ENCODE data around the gene CBX3.
"Not testable (repeated sequence)": the region's sequence is repeated elsewhere in the genome, so short reads cannot be mapped to it uniquely, and the experiment has no call there.

The CBX3 gene

DNA sequence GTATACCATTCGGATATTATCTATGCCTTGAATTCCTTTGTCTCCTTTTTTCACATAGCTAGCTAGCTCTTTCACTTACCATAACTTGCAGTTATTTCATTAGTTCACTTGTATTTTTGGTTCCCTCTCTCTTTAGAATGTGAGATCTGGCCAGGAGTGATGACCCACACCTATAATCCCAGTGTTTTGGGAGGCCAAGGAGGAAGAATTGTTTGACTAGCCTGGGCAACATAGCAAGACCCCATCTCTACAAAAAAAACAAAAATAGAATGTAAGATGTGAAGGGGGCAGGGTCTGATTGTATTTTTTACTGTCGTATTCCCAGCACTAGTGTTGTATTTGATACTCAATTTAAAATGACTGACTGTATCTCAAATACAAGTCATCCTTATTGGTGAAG, 29.9 kb upstream of the CBX3 start:
- DNase-seq, result no peak

- no peak for DNase-seq
These were observed 29.5 kb upstream of the CBX3 start for GRCh38 chr7:26172048-26172447.

GRCh38 chr7:26175903-26176302, 25.6 kb upstream of the CBX3 start:
- not testable (repeated sequence) for DNase-seq

DNA sequence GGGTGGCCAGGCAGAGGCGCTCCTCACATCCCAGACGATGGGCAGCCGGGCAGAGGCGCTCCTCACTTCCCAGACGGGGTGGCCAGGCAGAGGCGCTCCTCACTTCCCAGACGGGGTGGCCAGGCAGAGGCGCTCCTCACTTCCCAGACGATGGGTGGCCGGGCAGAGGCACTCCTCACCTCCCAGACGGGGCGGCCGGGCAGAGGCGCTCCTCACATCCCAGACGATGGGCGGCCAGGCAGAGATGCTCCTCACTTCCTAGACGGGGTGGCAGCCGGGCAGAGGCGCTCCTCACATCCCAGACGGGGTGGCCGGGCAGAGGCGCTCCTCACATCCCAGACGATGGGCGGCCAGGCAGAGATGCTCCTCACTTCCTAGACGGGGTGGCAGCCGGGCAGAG, 24.8 kb upstream of the CBX3 start:
- DNase-seq, result not testable (repeated sequence)

GRCh38 chr7:26177269-26177668, 24.3 kb upstream of the CBX3 start:
- not testable (repeated sequence) for DNase-seq

GRCh38 chr7:26178272-26178960, 23.1 kb upstream of the CBX3 start:
- DNase-seq, result no peak

GRCh38 chr7:26179422-26179821, 22.1 kb upstream of the CBX3 start:
- no peak for DNase-seq

DNA sequence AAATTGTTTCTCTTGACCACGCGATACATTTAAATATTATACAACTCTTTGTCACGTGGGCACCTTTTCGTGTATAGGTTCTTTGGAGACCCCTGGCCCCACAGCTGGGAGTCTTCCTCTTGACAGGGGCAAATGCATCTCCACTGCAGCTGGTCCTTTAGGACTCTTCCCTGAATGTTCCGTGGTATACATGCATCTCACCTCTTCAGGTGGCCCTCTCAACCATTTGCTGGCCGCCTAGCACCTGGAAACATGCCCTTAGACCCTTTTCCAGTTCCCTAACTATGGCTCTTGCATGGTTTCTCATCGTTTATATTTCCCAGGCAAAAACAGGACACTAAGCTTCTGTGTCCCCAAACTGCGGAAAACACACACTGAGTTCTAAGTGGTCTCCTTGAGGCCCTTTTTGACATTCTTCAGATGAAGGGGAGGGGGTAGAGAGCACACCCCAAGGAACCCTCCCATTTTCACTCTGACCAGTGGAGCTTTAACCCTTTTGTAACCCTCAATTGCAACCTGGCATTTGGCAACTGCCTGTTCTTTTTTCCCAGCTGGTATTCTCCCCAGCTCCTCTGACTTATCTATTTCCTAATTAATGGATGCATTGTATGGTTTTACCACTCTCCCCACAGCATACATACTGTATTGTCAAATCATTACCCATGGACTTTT, 21.6 kb upstream of the CBX3 start:
- no peak for DNase-seq

DNA sequence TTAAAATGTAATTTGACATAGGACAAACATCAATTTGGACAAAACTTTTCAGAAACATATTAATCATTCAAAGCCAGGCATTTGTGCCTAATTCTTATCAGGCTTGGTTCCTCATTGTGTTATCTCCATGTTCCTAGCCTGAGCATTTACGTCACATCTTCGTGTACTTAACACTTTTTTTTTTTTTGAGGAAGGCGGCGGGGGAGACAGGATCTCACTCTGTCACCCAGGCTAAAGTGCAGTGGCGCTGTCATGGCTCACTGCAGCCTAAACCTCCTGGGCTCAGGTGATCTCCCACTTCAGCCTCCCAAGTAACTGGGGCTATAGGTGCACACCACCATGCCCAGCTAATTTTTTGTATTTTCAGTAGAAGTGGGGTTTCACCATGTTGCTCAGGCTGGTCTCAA, 20.8 kb upstream of the CBX3 start:
- DNase-seq, result no peak

DNA sequence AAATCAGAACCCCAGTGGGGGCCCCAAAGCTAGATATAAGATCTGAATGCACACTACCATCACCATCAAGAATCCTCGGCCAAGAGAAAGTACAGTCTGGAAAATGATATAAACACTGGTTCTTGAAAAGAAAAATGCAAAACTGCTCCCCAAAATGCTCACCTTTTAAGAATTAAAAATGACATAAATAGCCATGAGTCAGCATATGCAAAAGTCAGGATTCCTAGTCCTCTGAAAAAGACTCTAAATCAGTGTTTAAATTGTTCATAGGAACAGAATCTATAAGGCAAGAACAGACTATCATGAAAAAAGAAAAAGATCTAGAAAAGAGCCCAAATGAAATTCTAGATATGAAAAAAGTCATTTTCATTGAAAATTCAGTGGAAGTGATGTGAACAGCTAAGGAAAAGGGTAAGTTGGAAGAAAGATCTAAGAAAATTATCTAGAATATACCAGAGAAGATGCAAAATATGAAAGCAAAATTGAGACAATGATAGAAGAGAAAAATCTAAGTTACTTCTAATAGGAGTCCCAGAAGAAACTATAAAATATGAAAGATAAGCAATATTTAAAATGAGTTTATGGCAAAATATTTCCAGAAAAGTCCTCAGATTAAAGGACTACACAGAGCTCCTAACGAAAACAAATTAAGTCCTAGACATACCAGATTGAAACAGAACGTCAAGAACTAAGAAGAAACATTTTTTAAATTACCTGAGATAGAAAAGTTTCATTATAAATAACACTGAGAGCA, 19.9 kb upstream of the CBX3 start:
- no peak for DNase-seq

DNA sequence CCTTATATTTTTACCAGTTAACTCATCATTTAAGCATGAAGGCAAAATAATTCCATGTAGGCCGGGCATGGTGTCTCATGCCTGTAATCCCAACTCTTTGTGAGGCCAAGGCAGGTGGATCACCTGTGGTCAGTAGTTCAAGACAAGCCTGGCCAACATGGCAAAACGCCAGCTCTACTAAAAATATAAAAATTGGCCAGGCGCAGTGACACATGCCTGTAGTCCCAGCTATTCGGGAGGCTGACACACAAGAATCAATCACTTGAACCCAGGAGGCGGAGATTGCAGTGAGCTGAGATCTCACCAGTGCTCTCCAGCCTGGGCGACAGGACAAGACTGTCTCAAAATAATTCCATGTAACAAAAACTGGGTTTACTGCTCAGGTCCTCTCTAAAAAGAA, 19.3 kb upstream of the CBX3 start:
- no peak for DNase-seq

GRCh38 chr7:26182706-26183105, 18.8 kb upstream of the CBX3 start:
- no peak for DNase-seq

GRCh38 chr7:26183545-26184280, 17.8 kb upstream of the CBX3 start:
- DNase-seq, result no peak

DNA sequence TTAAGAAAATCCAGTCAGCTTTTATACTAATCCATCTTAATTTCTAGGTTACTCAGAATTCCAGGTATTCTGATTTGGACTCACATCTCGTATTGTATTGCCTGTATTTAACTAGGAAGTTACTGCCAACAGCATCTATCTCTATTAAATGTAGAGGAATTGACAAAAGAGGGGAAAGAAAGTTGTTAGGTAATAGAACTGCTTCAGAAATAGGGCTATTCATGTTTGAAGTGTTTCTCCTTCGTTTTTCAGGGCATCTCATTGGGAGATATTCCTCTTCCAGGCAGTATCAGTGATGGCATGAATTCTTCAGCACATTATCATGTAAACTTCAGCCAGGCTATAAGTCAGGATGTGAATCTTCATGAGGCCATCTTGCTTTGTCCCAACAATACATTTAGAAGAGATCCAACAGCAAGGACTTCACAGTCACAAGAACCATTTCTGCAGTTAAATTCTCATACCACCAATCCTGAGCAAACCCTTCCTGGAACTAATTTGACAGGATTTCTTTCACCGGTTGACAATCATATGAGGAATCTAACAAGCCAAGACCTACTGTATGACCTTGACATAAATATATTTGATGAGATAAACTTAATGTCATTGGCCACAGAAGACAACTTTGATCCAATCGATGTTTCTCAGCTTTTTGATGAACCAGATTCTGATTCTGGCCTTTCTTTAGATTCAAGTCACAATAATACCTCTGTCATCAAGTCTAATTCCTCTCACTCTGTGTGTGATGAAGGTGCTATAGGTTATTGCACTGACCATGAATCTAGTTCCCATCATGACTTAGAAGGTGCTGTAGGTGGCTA, 17.1 kb upstream of the CBX3 start:
- not testable (repeated sequence) for DNase-seq

DNA sequence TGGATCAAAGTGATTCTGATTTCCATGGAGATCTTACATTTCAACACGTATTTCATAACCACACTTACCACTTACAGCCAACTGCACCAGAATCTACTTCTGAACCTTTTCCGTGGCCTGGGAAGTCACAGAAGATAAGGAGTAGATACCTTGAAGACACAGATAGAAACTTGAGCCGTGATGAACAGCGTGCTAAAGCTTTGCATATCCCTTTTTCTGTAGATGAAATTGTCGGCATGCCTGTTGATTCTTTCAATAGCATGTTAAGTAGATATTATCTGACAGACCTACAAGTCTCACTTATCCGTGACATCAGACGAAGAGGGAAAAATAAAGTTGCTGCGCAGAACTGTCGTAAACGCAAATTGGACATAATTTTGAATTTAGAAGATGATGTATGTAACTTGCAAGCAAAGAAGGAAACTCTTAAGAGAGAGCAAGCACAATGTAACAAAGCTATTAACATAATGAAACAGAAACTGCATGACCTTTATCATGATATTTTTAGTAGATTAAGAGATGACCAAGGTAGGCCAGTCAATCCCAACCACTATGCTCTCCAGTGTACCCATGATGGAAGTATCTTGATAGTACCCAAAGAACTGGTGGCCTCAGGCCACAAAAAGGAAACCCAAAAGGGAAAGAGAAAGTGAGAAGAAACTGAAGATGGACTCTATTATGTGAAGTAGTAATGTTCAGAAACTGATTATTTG, 16.3 kb upstream of the CBX3 start:
- DNase-seq, result no peak

DNA sequence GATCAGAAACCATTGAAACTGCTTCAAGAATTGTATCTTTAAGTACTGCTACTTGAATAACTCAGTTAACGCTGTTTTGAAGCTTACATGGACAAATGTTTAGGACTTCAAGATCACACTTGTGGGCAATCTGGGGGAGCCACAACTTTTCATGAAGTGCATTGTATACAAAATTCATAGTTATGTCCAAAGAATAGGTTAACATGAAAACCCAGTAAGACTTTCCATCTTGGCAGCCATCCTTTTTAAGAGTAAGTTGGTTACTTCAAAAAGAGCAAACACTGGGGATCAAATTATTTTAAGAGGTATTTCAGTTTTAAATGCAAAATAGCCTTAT, 15.7 kb upstream of the CBX3 start:
- DNase-seq, result no peak

DNA sequence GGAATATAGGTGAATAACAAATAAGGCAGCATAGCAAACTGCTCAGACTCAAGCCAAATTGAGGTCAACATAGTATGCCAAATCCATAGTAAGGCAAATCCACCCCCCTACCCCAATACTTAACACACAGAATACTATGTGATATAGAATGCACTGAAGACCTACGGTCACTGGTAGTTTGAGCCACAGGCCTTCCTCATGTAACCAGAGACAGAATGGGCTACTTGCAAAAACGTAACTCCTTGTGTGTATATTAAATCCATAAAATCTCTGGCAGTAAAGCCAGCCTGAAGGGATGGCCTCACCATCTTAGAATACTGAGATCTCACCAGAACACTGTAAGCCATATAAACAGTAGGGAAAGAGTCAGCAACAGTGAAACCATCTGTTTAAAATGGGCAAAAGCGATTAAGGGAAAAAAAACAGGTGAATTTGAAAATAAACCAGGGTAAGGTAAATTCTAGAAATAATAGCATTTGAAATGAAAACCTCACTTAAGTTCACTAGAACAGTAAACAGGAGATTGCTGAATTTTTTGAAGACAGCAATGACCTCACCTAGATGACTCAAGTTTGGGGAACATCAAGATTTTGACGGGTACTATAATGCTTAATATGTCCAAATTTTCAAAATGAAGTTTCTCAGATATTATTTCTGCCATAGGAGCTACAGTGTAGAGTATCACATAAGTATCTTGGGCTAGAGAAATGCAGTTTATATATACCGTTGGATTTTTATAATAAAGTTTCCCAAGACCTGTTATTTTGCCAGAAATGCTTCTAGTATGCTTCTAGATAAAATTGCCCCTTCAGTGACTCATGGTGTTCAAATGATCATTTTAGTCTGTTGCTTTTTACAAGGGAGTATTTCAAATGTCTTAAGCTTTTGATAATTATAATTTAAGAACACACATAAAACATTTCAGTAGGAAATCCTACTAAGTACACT, 14.9 kb upstream of the CBX3 start:
- no peak for DNase-seq

GRCh38 chr7:26187380-26188205, 14.0 kb upstream of the CBX3 start:
- peak; percentile 37 for DNase-seq

- DNase-seq, result no peak
These were observed 13.2 kb upstream of the CBX3 start for GRCh38 chr7:26188206-26188956.
